ENCODE results near the gene NELL1. TPM values are rescaled to one million over a fixed set of nuclear protein-coding genes. Genes with fewer than 3 reads are reported as not detected.

The NELL1 gene
- polyA plus RNA-seq, 1 of the 3 experiments (the other 2 are of a cell fraction): not detected

DNA sequence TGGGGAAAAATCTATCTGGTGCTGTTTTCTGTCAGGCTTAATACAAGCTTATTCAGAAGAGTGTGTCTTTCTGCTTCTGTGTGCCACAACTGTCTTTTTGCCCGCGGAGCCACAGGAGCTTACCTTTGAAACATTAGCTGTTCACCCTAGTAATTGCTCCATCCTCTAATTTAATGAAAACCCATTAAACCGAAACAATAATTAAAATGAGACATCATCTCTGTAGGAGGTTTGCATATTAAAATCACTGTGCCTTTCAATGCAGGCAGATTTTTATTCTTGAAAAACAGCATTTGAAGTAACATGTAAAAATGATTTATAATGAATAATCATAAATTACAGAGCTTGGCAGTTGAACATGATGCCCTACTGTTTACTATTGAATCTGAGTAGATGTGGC, 102.3 kb downstream of the NELL1 start:
- Histone ChIP-seq H2AFZ (ENCODE audit: low read depth) (no peak overlapping the region), H3F3A (replicated peaks; ENCODE audit: insufficient read depth) (no peaks in the 10 kb centered on the region), H3K79me2 (ENCODE audit: insufficient read depth) (no peaks in the 10 kb centered on the region), H3K36me3 (replicated peaks in 1 of 2; ENCODE audit: control insufficient read depth in 1 of 2, insufficient read depth in 2 of 2, low read length in 1 of 2) (no peaks in the 10 kb centered on the region), H3K9ac (no peak overlapping the region), H4K20me1 (ENCODE audit: insufficient read depth) (no peaks in the 10 kb centered on the region), H3K9me2 (no peaks in the 10 kb centered on the region), H3K27me3 (ENCODE audit: insufficient read depth) (no peaks in the 10 kb centered on the region), H3K4me3 (ENCODE audit: low read depth in 2 of 2, low read length in 1 of 2) (no peak overlapping the region), H3K9me3 (no peaks in the 10 kb centered on the region), H3K4me1 (ENCODE audit: control insufficient read depth in 1 of 2, insufficient read depth in 2 of 2, low read depth in 1 of 2, low read length in 1 of 2) (peaks cover 0 to 14% of the 10 kb centered on the region in 2 experiments; a peak in 1 of 4 replicates), H3K27ac (ENCODE audit: low read depth in 2 of 2, low read length in 1 of 2) (no peak overlapping the region), H3K4me2 (no peak overlapping the region)
- WGBS (ENCODE audit: low lambda C conversion rate): 50% methylated on average over 3 of the region's 3 CpGs
- TF ChIP-seq TAF1 (IDR thresholded peaks at IDR 0.05; ENCODE audit: borderline replicate concordance, low read depth, low read length) (no peak), IRF3 (IDR thresholded peaks at IDR 0.05; ENCODE audit: low read depth, low read length) (no peak), YY1 (IDR thresholded peaks at IDR 0.05; ENCODE audit: low read depth) (no peak), MAX (IDR thresholded peaks at IDR 0.05; ENCODE audit: low read depth) (no peak), RFX5 (IDR thresholded peaks at IDR 0.05; ENCODE audit: low read length) (no peak), FOXM1 (IDR thresholded peaks at IDR 0.05; ENCODE audit: low read depth) (no peak), JUND (IDR thresholded peaks at IDR 0.05) (no peak), EP300 (IDR thresholded peaks at IDR 0.05; ENCODE audit: borderline replicate concordance in 1 of 2, low read depth in 1 of 2, low read length in 1 of 2) (no peak), ZBTB33 (IDR thresholded peaks at IDR 0.05; ENCODE audit: borderline replicate concordance, low read depth) (no peak), CHD2 (IDR thresholded peaks at IDR 0.05; ENCODE audit: low read length, partially characterized antibody) (no peak), RXRA (IDR thresholded peaks at IDR 0.05; ENCODE audit: borderline replicate concordance, low read depth) (no peak), GABPA (IDR thresholded peaks at IDR 0.05; ENCODE audit: low read depth) (no peak), ELF1 (IDR thresholded peaks at IDR 0.05) (no peak), NRF1 (IDR thresholded peaks at IDR 0.05; ENCODE audit: low read depth, low read length) (no peak)
- TF ChIP-seq, protein P1, sequence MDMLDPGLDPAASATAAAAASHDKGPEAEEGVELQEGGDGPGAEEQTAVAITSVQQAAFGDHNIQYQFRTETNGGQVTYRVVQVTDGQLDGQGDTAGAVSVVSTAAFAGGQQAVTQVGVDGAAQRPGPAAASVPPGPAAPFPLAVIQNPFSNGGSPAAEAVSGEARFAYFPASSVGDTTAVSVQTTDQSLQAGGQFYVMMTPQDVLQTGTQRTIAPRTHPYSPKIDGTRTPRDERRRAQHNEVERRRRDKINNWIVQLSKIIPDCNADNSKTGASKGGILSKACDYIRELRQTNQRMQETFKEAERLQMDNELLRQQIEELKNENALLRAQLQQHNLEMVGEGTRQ (IDR thresholded peaks at IDR 0.05; ENCODE audit: borderline replicate concordance, low read depth, low read length): no peak
- CTCF ChIA-PET: interaction anchor here (0.5 to 2.0 kb wide), 2 partner anchors 24 to 99 kb away, joined by 4 to 6 read pairs; no protein-coding TSS in a partner anchor
- POLR2A ChIA-PET: no interaction called here
- no peak for DNase-seq
